Right lobe of liver (tissue), 6 donors: ENCODE data around the gene GHSR. TPM values are rescaled to one million over a fixed set of nuclear protein-coding genes. Genes with fewer than 3 reads are reported as not detected.

Experiments
- ATAC-seq, 4 donors: fragments of 200-7000 bp; cut with Tn5 transposase; one replicate each; pipeline ENCODE4 v1.9.1; 2020; ENCODE audit warnings: mild to moderate bottlenecking in 4 of 4, moderate library complexity in 4 of 4
- DNase-seq, 3 donors: peaks; one replicate each; pipeline ENCODE4 v3.0.0-alpha.2; 2020
- H3K27ac ChIP-seq, 3 donors: fragments of 200-600 bp; one replicate each; pipeline ENCODE4 v1.8.0; 2022
- H3K27me3 ChIP-seq, 2 donors: fragments of 200-600 bp; one replicate each; pipeline ENCODE4 v1.8.0; 2022
- H3K36me3 ChIP-seq, 4 donors: fragments of 200-600 bp; sonication (generic) in 1 of 4; one replicate each; pipeline versions ENCODE4 v1.5.1 to v1.8.0; 2017 to 2022; ENCODE audit warnings: control low read depth in 1 of 4
- H3K4me1 ChIP-seq, 4 donors: fragments of 200-600 bp; sonication (generic) in 1 of 4; one replicate each; pipeline versions ENCODE4 v1.5.1 to v1.8.0; 2017 to 2022; ENCODE audit warnings: control low read depth in 1 of 4
- H3K4me3 ChIP-seq, 3 donors: fragments of 200-600 bp; one replicate each; pipeline ENCODE4 v1.8.0; 2022
- H3K9me3 ChIP-seq, 4 donors: fragments of 200-600 bp; sonication (generic) in 1 of 4; one replicate each; pipeline versions ENCODE4 v1.5.1 to v1.8.0; 2017 to 2022; ENCODE audit warnings: control low read depth in 1 of 4
- POLR2A ChIP-seq: fragments of 450-650 bp; IDR thresholded peaks from one replicate; pipeline ENCODE4 v1.6.1; 2017; ENCODE audit warnings: antibody characterized with exemption, mild to moderate bottlenecking
- WGBS: methylation state at CpG from one replicate; pipeline ENCODE4 v1.1.6; 2018; ENCODE audit warnings: low coverage, low lambda C conversion rate; ENCODE audit not compliant: insufficient coverage; ENCODE audit errors: missing lambda C conversion rate; 5-methylcytosine and 5-hydroxymethylcytosine counted together
- intact Hi-C, 2 donors: fragments of 100-400 bp; cut with DNase I; formaldehyde crosslinking; loops; one replicate each; pipeline versions ENCODE4 v1.11.2 to v1.14.1; 2022
- total RNA-seq, 6 experiments: library from RNA; depleted of rRNA in 2 of 6; stranded (reverse); fragments of >200 nt in 2 of 6; fragmentation: NEBNext Ultra II Directional in 3 of 6; extraction: Animal tissue kit (Norgen Biotek cat#: 25700) in 3 of 6; gene quantifications; one replicate each; pipeline versions ENCODE4 v1.1.0 to v1.2.4, GENCODE V29; 2016 to 2023
- TF ChIP-seq, protein P1 (sequence below), 4 donors: fragments of 200-600 bp in 3 of 4; fragments of 450-650 bp in 1 of 4; IDR thresholded peaks; one replicate each; pipeline versions ENCODE4 v1.5.1 to v1.8.0; 2016 to 2022; ENCODE audit warnings: antibody characterized with exemption in 4 of 4, mild to moderate bottlenecking in 2 of 4
- donor health status: DM: no; HTN: yes; CAD: no.
- donor health status: DM: no; HTN: no; CAD: no.
- donor health status: DM: no; HTN: no; CAD: no.
- donor health status: DM: no; HTN: yes; CAD: no.
- donor health status: DM: no; HTN: yes; CAD: no.

Gene GHSR
- total RNA-seq, 6 experiments from 2014 or later, result not detected

- Histone ChIP-seq H3K4me1 (no peaks in the 10 kb centered on the region), H3K9me3 (no peaks in the 10 kb centered on the region), H3K27ac (no peak overlapping the region), H3K4me3 (no peak overlapping the region), H3K27me3 (no peaks in the 10 kb centered on the region), H3K36me3 (no peaks in the 10 kb centered on the region)
- intact Hi-C loops, result no loop called here
- WGBS, result 58% methylated on average over 3 of the region's 3 CpGs
- TF ChIP-seq, protein P1, sequence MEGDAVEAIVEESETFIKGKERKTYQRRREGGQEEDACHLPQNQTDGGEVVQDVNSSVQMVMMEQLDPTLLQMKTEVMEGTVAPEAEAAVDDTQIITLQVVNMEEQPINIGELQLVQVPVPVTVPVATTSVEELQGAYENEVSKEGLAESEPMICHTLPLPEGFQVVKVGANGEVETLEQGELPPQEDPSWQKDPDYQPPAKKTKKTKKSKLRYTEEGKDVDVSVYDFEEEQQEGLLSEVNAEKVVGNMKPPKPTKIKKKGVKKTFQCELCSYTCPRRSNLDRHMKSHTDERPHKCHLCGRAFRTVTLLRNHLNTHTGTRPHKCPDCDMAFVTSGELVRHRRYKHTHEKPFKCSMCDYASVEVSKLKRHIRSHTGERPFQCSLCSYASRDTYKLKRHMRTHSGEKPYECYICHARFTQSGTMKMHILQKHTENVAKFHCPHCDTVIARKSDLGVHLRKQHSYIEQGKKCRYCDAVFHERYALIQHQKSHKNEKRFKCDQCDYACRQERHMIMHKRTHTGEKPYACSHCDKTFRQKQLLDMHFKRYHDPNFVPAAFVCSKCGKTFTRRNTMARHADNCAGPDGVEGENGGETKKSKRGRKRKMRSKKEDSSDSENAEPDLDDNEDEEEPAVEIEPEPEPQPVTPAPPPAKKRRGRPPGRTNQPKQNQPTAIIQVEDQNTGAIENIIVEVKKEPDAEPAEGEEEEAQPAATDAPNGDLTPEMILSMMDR (IDR thresholded peaks at IDR 0.05), result no peak
- TF ChIP-seq POLR2A, result no peak
- ATAC-seq (no peak), DNase-seq (no peak)
These were observed 40.4 kb downstream of the GHSR start for GRCh38 chr3:172407872-172408271.

GRCh38 chr3:172405914-172406313 lies 42.3 kb downstream of the GHSR start:
- intact Hi-C loops, result no loop called here

DNA sequence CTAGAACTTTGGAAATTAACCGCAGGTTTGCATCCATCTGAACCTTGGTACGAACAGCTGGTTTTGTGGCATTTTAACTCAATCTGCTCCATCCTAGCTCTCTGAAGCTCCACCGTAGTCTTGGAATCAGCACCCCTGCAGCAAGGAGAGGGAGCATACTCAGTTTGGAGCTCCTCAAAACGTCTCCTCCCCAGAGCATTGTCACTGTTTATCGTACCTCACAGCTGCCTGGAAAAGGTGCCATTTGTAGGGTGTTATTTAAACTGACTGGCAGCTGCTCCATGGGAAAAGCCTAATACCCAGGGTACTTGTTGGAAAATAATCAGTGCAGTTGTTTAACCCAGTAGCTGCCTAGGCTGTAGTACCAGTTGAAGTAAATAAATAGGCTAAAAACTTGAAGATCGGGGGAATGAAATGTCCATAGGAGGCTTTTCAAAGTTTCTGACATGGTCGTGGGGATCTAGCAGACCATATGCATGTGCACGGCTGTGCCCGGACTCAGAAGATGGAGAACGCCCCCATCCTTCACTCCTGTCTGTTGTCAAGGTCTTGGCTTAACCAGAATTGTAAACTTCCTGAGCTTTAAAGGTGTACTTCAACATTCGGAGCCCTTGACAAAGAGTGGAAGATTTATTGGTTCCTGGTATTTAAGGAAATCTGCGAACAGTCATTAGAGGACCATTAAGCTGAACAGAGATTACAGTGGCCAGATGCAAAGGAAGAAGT lies 43.9 kb downstream of the GHSR start:
- TF ChIP-seq, protein P1 (IDR thresholded peaks at IDR 0.05), result no peak
- no peak for TF ChIP-seq POLR2A
- H3K4me3 ChIP-seq, result no peak overlapping the region
- H3K27me3 ChIP-seq, result no peaks in the 10 kb centered on the region
- H3K9me3 ChIP-seq, result no peaks in the 10 kb centered on the region
- 65% methylated on average over 11 of the region's 12 CpGs for WGBS
- DNase-seq (no peak), ATAC-seq (peak in 1 of 4 donors; percentile 22)
- intact Hi-C loops, result no loop called here
- peaks cover 0 to 7% (median 1%) of the 10 kb centered on the region in 4 donors for H3K36me3 ChIP-seq
- H3K27ac ChIP-seq, result no peak overlapping the region
- H3K4me1 ChIP-seq, result no peaks in the 10 kb centered on the region

More at GRCh38 chr3:172405914-172406313, 42.3 kb downstream of the GHSR start:
- H3K36me3 ChIP-seq, result peaks cover 0 to 7% (median 0%) of the 10 kb centered on the region in 4 donors
- 85% methylated on average over 2 of the region's 2 CpGs for WGBS
- TF ChIP-seq, protein P1 (IDR thresholded peaks at IDR 0.05), result no peak
- no peak for TF ChIP-seq POLR2A
- H3K4me1 ChIP-seq, result no peaks in the 10 kb centered on the region
- H3K4me3 ChIP-seq, result no peak overlapping the region
- ATAC-seq, result no peak
- no peak for DNase-seq
- H3K27me3 ChIP-seq, result no peaks in the 10 kb centered on the region
- H3K9me3 ChIP-seq, result no peaks in the 10 kb centered on the region
- H3K27ac ChIP-seq, result no peak overlapping the region

GRCh38 chr3:172402892-172403643 lies 45.2 kb downstream of the GHSR start:
- Histone ChIP-seq H3K27me3 (no peaks in the 10 kb centered on the region), H3K4me3 (no peak overlapping the region), H3K36me3 (peaks cover 0 to 7% (median 4%) of the 10 kb centered on the region in 4 donors), H3K4me1 (no peaks in the 10 kb centered on the region), H3K27ac (no peak overlapping the region), H3K9me3 (no peaks in the 10 kb centered on the region)
- no peak for ATAC-seq
- 87% methylated on average over 8 of the region's 8 CpGs for WGBS
- no peak for DNase-seq
- intact Hi-C loops, result no loop called here
- TF ChIP-seq, protein P1 (IDR thresholded peaks at IDR 0.05), result no peak
- TF ChIP-seq POLR2A, result no peak
